ENCODE results near the gene TENM3.

- TF ChIP-seq, protein P1, sequence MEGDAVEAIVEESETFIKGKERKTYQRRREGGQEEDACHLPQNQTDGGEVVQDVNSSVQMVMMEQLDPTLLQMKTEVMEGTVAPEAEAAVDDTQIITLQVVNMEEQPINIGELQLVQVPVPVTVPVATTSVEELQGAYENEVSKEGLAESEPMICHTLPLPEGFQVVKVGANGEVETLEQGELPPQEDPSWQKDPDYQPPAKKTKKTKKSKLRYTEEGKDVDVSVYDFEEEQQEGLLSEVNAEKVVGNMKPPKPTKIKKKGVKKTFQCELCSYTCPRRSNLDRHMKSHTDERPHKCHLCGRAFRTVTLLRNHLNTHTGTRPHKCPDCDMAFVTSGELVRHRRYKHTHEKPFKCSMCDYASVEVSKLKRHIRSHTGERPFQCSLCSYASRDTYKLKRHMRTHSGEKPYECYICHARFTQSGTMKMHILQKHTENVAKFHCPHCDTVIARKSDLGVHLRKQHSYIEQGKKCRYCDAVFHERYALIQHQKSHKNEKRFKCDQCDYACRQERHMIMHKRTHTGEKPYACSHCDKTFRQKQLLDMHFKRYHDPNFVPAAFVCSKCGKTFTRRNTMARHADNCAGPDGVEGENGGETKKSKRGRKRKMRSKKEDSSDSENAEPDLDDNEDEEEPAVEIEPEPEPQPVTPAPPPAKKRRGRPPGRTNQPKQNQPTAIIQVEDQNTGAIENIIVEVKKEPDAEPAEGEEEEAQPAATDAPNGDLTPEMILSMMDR (IDR thresholded peaks at IDR 0.05), result no peak
- TF ChIP-seq POLR2A (IDR thresholded peaks at IDR 0.05), result no peak
Measured at GRCh38 chr4:182671749-182672148, 428.5 kb downstream of the TENM3 start.
